ENCODE measurements around the gene DUSP15.

GRCh38 chr20:31915491-31916280 is 45.4 kb upstream of the DUSP15 start:
- TF ChIP-seq, protein P1, sequence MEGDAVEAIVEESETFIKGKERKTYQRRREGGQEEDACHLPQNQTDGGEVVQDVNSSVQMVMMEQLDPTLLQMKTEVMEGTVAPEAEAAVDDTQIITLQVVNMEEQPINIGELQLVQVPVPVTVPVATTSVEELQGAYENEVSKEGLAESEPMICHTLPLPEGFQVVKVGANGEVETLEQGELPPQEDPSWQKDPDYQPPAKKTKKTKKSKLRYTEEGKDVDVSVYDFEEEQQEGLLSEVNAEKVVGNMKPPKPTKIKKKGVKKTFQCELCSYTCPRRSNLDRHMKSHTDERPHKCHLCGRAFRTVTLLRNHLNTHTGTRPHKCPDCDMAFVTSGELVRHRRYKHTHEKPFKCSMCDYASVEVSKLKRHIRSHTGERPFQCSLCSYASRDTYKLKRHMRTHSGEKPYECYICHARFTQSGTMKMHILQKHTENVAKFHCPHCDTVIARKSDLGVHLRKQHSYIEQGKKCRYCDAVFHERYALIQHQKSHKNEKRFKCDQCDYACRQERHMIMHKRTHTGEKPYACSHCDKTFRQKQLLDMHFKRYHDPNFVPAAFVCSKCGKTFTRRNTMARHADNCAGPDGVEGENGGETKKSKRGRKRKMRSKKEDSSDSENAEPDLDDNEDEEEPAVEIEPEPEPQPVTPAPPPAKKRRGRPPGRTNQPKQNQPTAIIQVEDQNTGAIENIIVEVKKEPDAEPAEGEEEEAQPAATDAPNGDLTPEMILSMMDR (IDR thresholded peaks at IDR 0.05; ENCODE audit: low read depth, low read length), result no peak
- TF ChIP-seq POLR2A (IDR thresholded peaks at IDR 0.05; ENCODE audit: extremely low read depth, insufficient read length), result no peak
- no peak for TF ChIP-seq MYC (IDR thresholded peaks at IDR 0.05; ENCODE audit: low read depth, low read length)
- TF ChIP-seq, protein P2, sequence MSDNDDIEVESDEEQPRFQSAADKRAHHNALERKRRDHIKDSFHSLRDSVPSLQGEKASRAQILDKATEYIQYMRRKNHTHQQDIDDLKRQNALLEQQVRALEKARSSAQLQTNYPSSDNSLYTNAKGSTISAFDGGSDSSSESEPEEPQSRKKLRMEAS (IDR thresholded peaks at IDR 0.05; ENCODE audit: low read depth, low read length), result no peak

Measured in NB4 (cell line).